NCI-H774 (cell line): ENCODE data around the gene OTOF.
"Not testable (repeated sequence)": the region's sequence is repeated elsewhere in the genome, so short reads cannot be mapped to it uniquely, and the experiment has no call there.

ENCODE experiments used
- DNase-seq: peaks from one replicate; lab custom pipeline; 2025; lab: John Stamatoyannopoulos, UW

Gene OTOF

GRCh38 chr2:26480566-26481423 lies 2.9 kb upstream of the OTOF start:
- DNase-seq: no peak

GRCh38 chr2:26479789-26480565 lies 2.1 kb upstream of the OTOF start:
- DNase-seq: no peak

- no peak for DNase-seq
Measured at GRCh38 chr2:26479131-26479788, 1.3 kb upstream of the OTOF start.

GRCh38 chr2:26478366-26478765 lies 442 bp upstream of the OTOF start:
- no peak for DNase-seq

GRCh38 chr2:26477126-26477910 lies 606 bp downstream of the OTOF start:
- no peak for DNase-seq

GRCh38 chr2:26475832-26476501 lies 2.0 kb downstream of the OTOF start:
- DNase-seq: no peak

GRCh38 chr2:26475037-26475436 lies 2.9 kb downstream of the OTOF start:
- no peak for DNase-seq

GRCh38 chr2:26474261-26474785 lies 3.6 kb downstream of the OTOF start:
- DNase-seq: no peak

- no peak for DNase-seq
Measured at GRCh38 chr2:26473796-26474195, 4.1 kb downstream of the OTOF start.

GRCh38 chr2:26472821-26473655 lies 4.9 kb downstream of the OTOF start:
- no peak for DNase-seq

GRCh38 chr2:26471766-26472706 lies 5.9 kb downstream of the OTOF start:
- no peak for DNase-seq

- no peak for DNase-seq
Measured at GRCh38 chr2:26471289-26471688, 6.6 kb downstream of the OTOF start.

GRCh38 chr2:26470601-26471260 lies 7.2 kb downstream of the OTOF start:
- no peak for DNase-seq

- DNase-seq: no peak
Measured at GRCh38 chr2:26469955-26470354, 8.0 kb downstream of the OTOF start.

- peak; percentile 12 for DNase-seq
Measured at GRCh38 chr2:26469092-26469710, 8.7 kb downstream of the OTOF start.

GRCh38 chr2:26468544-26468943 lies 9.4 kb downstream of the OTOF start:
- not testable (repeated sequence) for DNase-seq

- DNase-seq: no peak
Measured at GRCh38 chr2:26466662-26467310, 11.1 kb downstream of the OTOF start.
